ENCODE measurements around the gene NCAN. TPM values are rescaled to one million over a fixed set of nuclear protein-coding genes. Genes with fewer than 3 reads are reported as not detected.

Gene NCAN
- total and polyA plus RNA-seq, 2 of the 13 experiments (the other 11 are each of a cell fraction or from before 2014, with no cell fraction given): not detected

GRCh38 chr19:19170053-19170872 is 41.5 kb upstream of the NCAN start, which contains the start of gene MEF2B (continued):
- TF ChIP-seq PATZ1 (CRISPR knock-in tag; IDR thresholded peaks at IDR 0.05) (peak; percentile 45; the same call in 1 of the 2 replicates), POLR2AphosphoS5 (IDR thresholded peaks at IDR 0.05; ENCODE audit: low read depth, low read length) (peak; percentile 56), ZSCAN30 (CRISPR knock-in tag; IDR thresholded peaks at IDR 0.05) (no peak), ZNF510 (CRISPR knock-in tag; IDR thresholded peaks at IDR 0.05; ENCODE audit: low read depth) (no peak), GMEB1 (CRISPR knock-in tag; IDR thresholded peaks at IDR 0.05; ENCODE audit: borderline replicate concordance) (0 out of 2 replicates have a peak, but pooled peaks have one; percentile 16), NR2F1 (CRISPR knock-in tag; IDR thresholded peaks at IDR 0.05) (peak in 1 of 2 experiments; percentile 68; a peak in 2 of 4 replicates), ZNF160 (CRISPR knock-in tag; IDR thresholded peaks at IDR 0.05) (peak; percentile 48; the same call in 1 of the 2 replicates), ZNF775 (CRISPR knock-in tag; IDR thresholded peaks at IDR 0.05; ENCODE audit: borderline replicate concordance) (no peak), BHLHE40 (IDR thresholded peaks at IDR 0.05; ENCODE audit: low read length) (0 out of 2 replicates have a peak, but pooled peaks have one; percentile 26), NR2F6 (IDR thresholded peaks at IDR 0.05) (peak; percentile 56), NR2F6 (CRISPR knock-in tag; IDR thresholded peaks at IDR 0.05) (peak; percentile 24; the same call in 1 of the 2 replicates), MNT (IDR thresholded peaks at IDR 0.05) (no peak), TEAD3 (CRISPR knock-in tag; optimal IDR thresholded peaks at IDR 0.05; ENCODE audit: borderline replicate concordance) (no peak), ZNF563 (CRISPR knock-in tag; IDR thresholded peaks at IDR 0.05) (no peak), ZNF333 (CRISPR knock-in tag; IDR thresholded peaks at IDR 0.05; ENCODE audit: borderline replicate concordance) (0 out of 2 replicates have a peak, but pooled peaks have one; percentile 4), ZNF414 (CRISPR knock-in tag; IDR thresholded peaks at IDR 0.05) (no peak), ZNF781 (CRISPR knock-in tag; IDR thresholded peaks at IDR 0.05; ENCODE audit: borderline replicate concordance, not compliant biosample characterization) (peak; percentile 32), RFXANK (CRISPR knock-in tag; IDR thresholded peaks at IDR 0.05) (no peak), HNRNPK (IDR thresholded peaks at IDR 0.05; ENCODE audit: low read depth, low read length, poor library complexity, severe bottlenecking) (peak; percentile 41), HIC2 (CRISPR knock-in tag; IDR thresholded peaks at IDR 0.05; ENCODE audit: low read depth) (no peak), DRAP1 (CRISPR knock-in tag; IDR thresholded peaks at IDR 0.05) (peak; percentile 69)

Data from HepG2 (cell line).